ENCODE measurements around the gene MPIG6B. TPM values are rescaled to one million over a fixed set of nuclear protein-coding genes. Genes with fewer than 3 reads are reported as not detected.
A peak's percentile ranks its signal among the peaks of the same experiment; 100 is the strongest.

MPIG6B gene
- total RNA-seq, 2 experiments from 2014 or later = not detected

GRCh38 chr6:31692353-31692752 lies 30.8 kb upstream of the MPIG6B start:
- Histone ChIP-seq H4K20me1 (ENCODE audit: insufficient read depth, low read length) (no peaks in the 10 kb centered on the region), H3K9me2 (ENCODE audit: insufficient read depth, low read length) (no peaks in the 10 kb centered on the region), H3K27ac (ENCODE audit: low read depth, low read length, poor library complexity, severe bottlenecking) (no peak overlapping the region), H3K4me2 (ENCODE audit: low read length) (no peak overlapping the region), H3K36me3 (ENCODE audit: insufficient read depth, low read length) (peaks cover 80% of the 10 kb centered on the region), H3K4me1 (ENCODE audit: insufficient read depth, low read length, poor library complexity, severe bottlenecking) (peaks cover 12% of the 10 kb centered on the region), H3K9me3 (ENCODE audit: low read length) (no peaks in the 10 kb centered on the region), H3K4me3 (ENCODE audit: low read depth, low read length, poor library complexity, severe bottlenecking) (no peak overlapping the region), H2AFZ (ENCODE audit: low read length) (no peak overlapping the region), H3K79me2 (ENCODE audit: insufficient read depth, low read depth, low read length) (no peaks in the 10 kb centered on the region)
- CTCF ChIA-PET (ENCODE audit: unreplicated experiment) = no interaction called here
- POLR2A ChIA-PET = no interaction called here
- BruUV-seq (replicated peaks) = TSS peak; percentile 48
- TF ChIP-seq EZH2phosphoT487 (IDR thresholded peaks at IDR 0.05; ENCODE audit: borderline replicate concordance, low read depth, low read length) = no peak
- TF ChIP-seq CTCF (conservative IDR thresholded peaks at IDR 0.05; ENCODE audit: low read length) = no peak
- intact Hi-C loops (cut with micrococcal nuclease; ENCODE audit: unreplicated experiment) = no loop called here
- no peak for DNase-seq (ENCODE audit: low spot score)

- POLR2A ChIA-PET = no interaction called here
Observed at GRCh38 chr6:31692886-31693285, 30.3 kb upstream of the MPIG6B start.

More at GRCh38 chr6:31692886-31693285, 30.3 kb upstream of the MPIG6B start:
- Histone ChIP-seq H3K27ac (ENCODE audit: low read depth, low read length, poor library complexity, severe bottlenecking) (no peak overlapping the region), H3K9me2 (ENCODE audit: insufficient read depth, low read length) (no peaks in the 10 kb centered on the region), H3K9me3 (ENCODE audit: low read length) (no peaks in the 10 kb centered on the region), H4K20me1 (ENCODE audit: insufficient read depth, low read length) (no peaks in the 10 kb centered on the region), H3K36me3 (ENCODE audit: insufficient read depth, low read length) (peaks cover 78% of the 10 kb centered on the region), H3K4me3 (ENCODE audit: low read depth, low read length, poor library complexity, severe bottlenecking) (no peak overlapping the region), H2AFZ (ENCODE audit: low read length) (no peak overlapping the region), H3K79me2 (ENCODE audit: insufficient read depth, low read depth, low read length) (no peaks in the 10 kb centered on the region), H3K4me1 (ENCODE audit: insufficient read depth, low read length, poor library complexity, severe bottlenecking) (peaks cover 12% of the 10 kb centered on the region), H3K4me2 (ENCODE audit: low read length) (no peak overlapping the region)
- BruUV-seq (replicated peaks) = no TSS peak
- DNase-seq (ENCODE audit: low spot score) = no peak
- no peak for TF ChIP-seq CTCF (conservative IDR thresholded peaks at IDR 0.05; ENCODE audit: low read length)
- TF ChIP-seq EZH2phosphoT487 (IDR thresholded peaks at IDR 0.05; ENCODE audit: borderline replicate concordance, low read depth, low read length) = no peak
- intact Hi-C loops (cut with micrococcal nuclease; ENCODE audit: unreplicated experiment) = no loop called here
- CTCF ChIA-PET (ENCODE audit: unreplicated experiment) = no interaction called here
